ENCODE measurements around the gene SMURF1. TPM values are rescaled to one million over a fixed set of nuclear protein-coding genes. Genes with fewer than 3 reads are reported as not detected.

Gene SMURF1
- total and polyA plus RNA-seq, 2 of the 8 experiments (the other 6 are each of a cell fraction or from before 2014, with no cell fraction given) = 9.6 to 24.5 TPM

DNA sequence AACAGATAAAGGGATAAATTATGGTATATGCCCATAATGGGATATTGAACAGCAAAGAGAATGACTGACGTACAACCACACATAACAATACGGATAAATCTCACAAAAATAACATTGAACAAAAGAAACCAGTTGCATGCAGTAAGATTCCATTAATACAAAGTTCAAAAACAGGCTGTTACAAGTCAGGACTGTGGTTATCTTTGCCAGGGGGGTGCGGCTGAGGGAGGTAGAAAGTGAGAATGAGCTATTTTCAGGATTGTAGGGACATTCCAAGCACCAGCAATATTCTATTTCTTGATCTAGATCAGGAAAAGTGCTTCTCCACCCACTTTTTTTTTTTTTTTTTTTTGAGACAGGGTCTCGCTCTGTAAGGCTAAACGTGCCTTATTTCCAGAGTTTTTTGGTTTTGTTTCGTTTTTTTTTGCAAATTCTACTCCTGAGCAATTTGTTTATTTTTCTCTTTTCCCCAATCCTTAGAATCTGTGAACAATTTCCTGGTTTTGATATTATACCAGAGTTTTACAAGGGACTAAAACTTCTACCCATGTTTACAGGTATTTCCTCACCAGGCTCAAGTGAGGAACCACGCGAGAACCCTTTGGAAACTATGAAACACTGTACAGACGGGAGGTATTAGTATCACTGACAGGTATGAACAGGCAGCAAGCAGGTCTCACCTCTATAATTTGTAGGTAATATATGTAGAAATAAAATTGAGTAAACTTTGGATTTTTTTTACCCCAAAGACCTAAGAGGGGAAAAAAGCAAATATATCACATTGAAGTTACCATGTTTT is 9.9 kb downstream of the SMURF1 start:
- Histone ChIP-seq H2BK20ac (ENCODE audit: low read length) (no peak overlapping the region), H2AK5ac (ENCODE audit: low read depth, low read length) (no peak overlapping the region), H3K9ac (replicated peaks in 1 of 4; ENCODE audit: extremely low read depth in 1 of 4, low read depth in 3 of 4, low read length in 3 of 4) (no peak overlapping the region), H3K4me3 (ENCODE audit: extremely low read depth in 1 of 4, insufficient read depth in 2 of 4, low read depth in 3 of 4, low read length in 4 of 4) (no peak overlapping the region), H3K79me2 (ENCODE audit: control insufficient read depth in 1 of 2, insufficient read depth in 2 of 2, low read length in 2 of 2) (peaks cover 20 to 100% of the 10 kb centered on the region in 2 experiments), H3K4me1 (replicated peaks in 1 of 4; ENCODE audit: control insufficient read depth in 3 of 4, insufficient read depth in 4 of 4, low read length in 3 of 4) (peaks cover 0 to 9% (median 6%) of the 10 kb centered on the region in 4 experiments; a peak in 3 of 7 replicates), H3K23ac (ENCODE audit: insufficient read length) (no peak overlapping the region), H4K20me1 (replicated peaks in 1 of 2; ENCODE audit: control insufficient read depth in 1 of 2, insufficient read depth in 2 of 2, low read length in 2 of 2) (peaks cover 7 to 20% of the 10 kb centered on the region in 2 experiments), H3K27ac (ENCODE audit: low read depth, low read length) (no peak overlapping the region), H3K79me1 (ENCODE audit: low read depth, low read length) (peaks cover 12% of the 10 kb centered on the region), H3K18ac (ENCODE audit: extremely low read depth, low read length) (no peak overlapping the region), H4K8ac (ENCODE audit: extremely low read depth, insufficient read depth, low read length) (no peak overlapping the region), H2BK12ac (ENCODE audit: low read depth, low read length) (no peak overlapping the region), H3K23me2 (ENCODE audit: low read depth, low read length) (no peaks in the 10 kb centered on the region; the same call in 1 of the 2 replicates), H2BK15ac (ENCODE audit: low read length) (no peak overlapping the region), H3K4me2 (ENCODE audit: insufficient read depth in 1 of 2, low read depth in 2 of 2, low read length in 2 of 2) (no peak overlapping the region), H2BK120ac (replicated peaks; ENCODE audit: low read depth, low read length) (no peak overlapping the region), H3K4ac (replicated peaks; ENCODE audit: insufficient read length, low read depth, low read length) (no peak overlapping the region), H3K14ac (ENCODE audit: insufficient read length) (no peak overlapping the region), H3K9me3 (ENCODE audit: insufficient read depth in 2 of 2, low read depth in 1 of 2, low read length in 1 of 2) (no peaks in the 10 kb centered on the region), H2BK5ac (ENCODE audit: low read depth, low read length) (no peak overlapping the region), H4K91ac (replicated peaks; ENCODE audit: insufficient read length, low read length) (no peak overlapping the region), H2AFZ (ENCODE audit: low read length) (no peak overlapping the region), H3K56ac (replicated peaks; ENCODE audit: insufficient read length, low read depth, low read length) (no peak overlapping the region), H3K36me3 (ENCODE audit: control insufficient read depth in 2 of 4, insufficient read depth in 4 of 4, low read length in 3 of 4) (no peaks in the 10 kb centered on the region), H3K27me3 (replicated peaks in 1 of 4; ENCODE audit: control insufficient read depth in 3 of 4, extremely low read depth in 1 of 4, insufficient read depth in 3 of 4, low read length in 3 of 4) (no peaks in the 10 kb centered on the region), H4K5ac (ENCODE audit: insufficient read length, low read depth, low read length) (no peak overlapping the region)
- DNase-seq (ENCODE audit: low read depth in 1 of 2, low spot score in 2 of 2) = no peak
- WGBS, 2 experiments (ENCODE audit: extremely low coverage in 1 of 2, insufficient coverage in 1 of 2, insufficient read length in 1 of 2, insufficient replicate concordance in 2 of 2, low coverage in 1 of 2, low lambda C conversion rate in 2 of 2, missing lambda C conversion rate in 1 of 2) = 67% methylated on average over 9 of the region's 9 CpGs; no CpG with 5 or more reads in 1 of the 2 experiments
- no peak for FAIRE-seq
- ChIA-PET POLR2A (ENCODE audit: partially characterized antibody) (interaction anchor here (0.6 kb wide), 1 partner anchor 348 kb away, joined by 4 read pairs; no protein-coding TSS in a partner anchor), CTCF (ENCODE audit: partially characterized antibody) (no interaction called here)
- no peak for TF ChIP-seq HDAC2 (IDR thresholded peaks at IDR 0.05; ENCODE audit: borderline replicate concordance in 1 of 2, low read depth in 2 of 2, low read length in 2 of 2)
- TF ChIP-seq JUN (IDR thresholded peaks at IDR 0.05; ENCODE audit: low read depth, low read length) = no peak
- TF ChIP-seq BRCA1 (IDR thresholded peaks at IDR 0.05; ENCODE audit: low read depth, low read length) = no peak
- no peak for TF ChIP-seq POLR2A (IDR thresholded peaks at IDR 0.05; ENCODE audit: control extremely low read depth in 1 of 2, low read depth in 2 of 2, low read length in 2 of 2)
- no peak for TF ChIP-seq CHD2 (IDR thresholded peaks at IDR 0.05; ENCODE audit: low read length)
- TF ChIP-seq NRF1 (IDR thresholded peaks at IDR 0.05; ENCODE audit: low read depth, low read length) = no peak
- no peak for TF ChIP-seq HDAC6 (IDR thresholded peaks at IDR 0.05; ENCODE audit: low read depth, low read length)
- TF ChIP-seq RNF2 (IDR thresholded peaks at IDR 0.05; ENCODE audit: borderline replicate concordance, low read depth, low read length, missing control alignments, poor library complexity, severe bottlenecking) = no peak
- no peak for TF ChIP-seq EGR1 (IDR thresholded peaks at IDR 0.05; ENCODE audit: borderline replicate concordance, low read depth, low read length)
- TF ChIP-seq PHF8 (conservative IDR thresholded peaks at IDR 0.05; ENCODE audit: low read depth, low read length) = no peak
- no peak for TF ChIP-seq SP2 (IDR thresholded peaks at IDR 0.05; ENCODE audit: low read length)
- TF ChIP-seq, protein P1, sequence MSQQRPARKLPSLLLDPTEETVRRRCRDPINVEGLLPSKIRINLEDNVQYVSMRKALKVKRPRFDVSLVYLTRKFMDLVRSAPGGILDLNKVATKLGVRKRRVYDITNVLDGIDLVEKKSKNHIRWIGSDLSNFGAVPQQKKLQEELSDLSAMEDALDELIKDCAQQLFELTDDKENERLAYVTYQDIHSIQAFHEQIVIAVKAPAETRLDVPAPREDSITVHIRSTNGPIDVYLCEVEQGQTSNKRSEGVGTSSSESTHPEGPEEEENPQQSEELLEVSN (IDR thresholded peaks at IDR 0.05) = no peak

Data from H1 (cell line).